Skin of body (tissue), 2 donors: ENCODE measurements around the gene MS4A13. TPM values are rescaled to one million over a fixed set of nuclear protein-coding genes. Genes with fewer than 3 reads are reported as not detected.
"Not testable (repeated sequence)": the region's sequence is repeated elsewhere in the genome, so short reads cannot be mapped to it uniquely, and the experiment has no call there.

Source experiments
- DNase-seq: peaks from one replicate; lab custom pipeline; 2025; lab: John Stamatoyannopoulos, UW
- total RNA-seq: library from RNA; depleted of rRNA; stranded (reverse); fragments of >200 nt; gene quantifications from one replicate; pipeline ENCODE4 v1.2.3, GENCODE V29; 2014

The MS4A13 gene, protein sequence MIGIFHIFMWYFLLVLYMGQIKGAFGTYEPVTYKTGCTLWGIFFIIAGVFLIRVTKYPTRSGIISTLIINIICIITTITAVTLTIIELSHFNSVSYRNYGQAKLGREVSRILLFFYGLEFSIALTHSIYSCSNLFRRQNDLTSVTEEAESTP
- not detected for total RNA-seq

DNA sequence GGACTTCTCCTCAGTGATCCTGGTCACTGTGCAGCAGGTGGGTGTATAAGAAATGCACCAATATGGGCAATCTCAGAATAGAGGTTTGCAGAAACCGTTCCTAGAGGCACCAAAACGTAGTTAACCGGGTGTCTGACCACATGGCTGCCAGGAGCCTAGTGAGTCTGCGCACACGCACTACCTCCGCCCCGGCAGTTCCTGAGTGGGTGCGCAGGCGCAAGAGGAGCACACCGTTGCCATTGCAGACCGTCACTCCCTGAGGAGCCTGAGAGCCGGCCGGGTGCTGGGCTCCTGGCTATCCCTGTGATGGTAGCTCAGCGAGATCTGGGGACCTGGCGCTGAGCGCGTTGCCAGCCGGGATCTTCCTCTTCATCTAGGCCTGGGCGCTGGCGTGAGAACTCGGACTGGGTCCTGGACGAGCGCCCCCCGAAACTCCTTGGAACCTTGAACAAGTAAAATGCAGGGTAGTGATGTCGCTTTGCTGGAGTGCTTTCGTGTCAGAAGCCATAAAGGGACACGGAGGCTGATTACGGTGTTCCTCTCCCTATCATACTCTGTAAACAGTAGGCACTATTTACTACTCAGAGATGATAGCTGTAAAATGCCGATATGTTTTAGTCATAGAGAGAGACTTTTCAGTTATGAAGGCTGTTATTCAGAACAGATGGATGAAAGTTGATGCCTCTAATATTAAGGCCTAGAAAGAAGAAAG lies at the start of gene MS4A13:
MS4A13 (plus strand) TSS at position 249 of the 712 bp plus-strand sequence. CDS start 2,692 bp downstream, outside the sequence.
- no peak for DNase-seq

DNA sequence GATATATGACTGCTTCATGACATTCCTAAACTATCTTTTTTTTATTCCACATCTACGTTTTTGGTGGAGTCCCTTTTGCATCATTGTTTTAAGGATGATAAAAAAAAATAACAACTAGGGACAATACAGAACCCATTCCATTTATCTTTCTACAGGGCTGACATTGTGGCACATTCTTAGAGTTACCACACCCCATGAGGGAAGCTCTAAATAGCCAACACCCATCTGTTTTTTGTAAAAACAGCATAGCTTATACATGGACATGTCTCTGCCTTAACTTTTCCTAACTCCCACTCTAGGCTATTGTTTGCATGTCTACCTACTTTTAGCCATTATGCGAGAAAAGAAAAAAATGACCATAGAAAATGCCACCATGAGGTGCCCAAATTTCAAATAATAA lies 46.4 kb upstream of the MS4A13 start:
- no peak for DNase-seq

DNA sequence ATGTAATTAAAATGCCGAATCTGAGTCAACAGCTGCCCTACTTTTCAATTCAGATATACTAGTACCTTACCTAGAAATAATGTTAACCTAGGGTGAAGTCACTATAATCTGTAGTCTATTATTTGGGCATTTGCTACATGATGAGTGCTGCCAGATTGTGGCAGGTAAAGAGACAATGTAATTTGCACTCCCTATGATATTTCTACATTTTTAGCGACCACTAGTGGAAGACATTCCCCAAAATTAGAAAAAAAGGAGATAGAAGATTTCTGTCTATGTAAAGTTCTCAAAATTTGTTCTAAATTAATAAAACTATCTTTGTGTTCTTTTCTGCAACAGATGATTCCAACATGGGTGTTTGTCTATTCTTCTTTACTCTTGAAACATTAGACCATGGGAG lies 45.5 kb upstream of the MS4A13 start:
- no peak for DNase-seq

DNA sequence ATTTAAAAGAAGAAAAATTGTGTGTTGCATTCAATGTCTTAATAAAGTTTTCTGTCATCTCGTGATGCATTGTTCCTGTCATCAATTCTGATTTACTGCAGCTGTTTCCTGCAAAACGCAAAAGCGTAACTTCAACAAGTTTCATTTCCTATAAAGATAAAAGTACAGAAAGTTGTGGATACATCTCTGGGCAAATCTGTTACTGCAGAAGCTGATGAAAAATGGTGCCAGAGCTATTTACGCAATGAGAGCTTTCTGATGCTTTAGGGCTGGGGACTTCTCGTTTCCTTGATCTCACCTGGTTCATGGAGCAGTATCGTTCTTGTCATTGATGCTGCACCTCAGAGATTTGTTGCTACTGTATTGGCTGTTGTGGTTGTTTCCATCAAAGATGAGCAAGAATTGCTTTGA lies 38.2 kb upstream of the MS4A13 start:
- DNase-seq = no peak

DNA sequence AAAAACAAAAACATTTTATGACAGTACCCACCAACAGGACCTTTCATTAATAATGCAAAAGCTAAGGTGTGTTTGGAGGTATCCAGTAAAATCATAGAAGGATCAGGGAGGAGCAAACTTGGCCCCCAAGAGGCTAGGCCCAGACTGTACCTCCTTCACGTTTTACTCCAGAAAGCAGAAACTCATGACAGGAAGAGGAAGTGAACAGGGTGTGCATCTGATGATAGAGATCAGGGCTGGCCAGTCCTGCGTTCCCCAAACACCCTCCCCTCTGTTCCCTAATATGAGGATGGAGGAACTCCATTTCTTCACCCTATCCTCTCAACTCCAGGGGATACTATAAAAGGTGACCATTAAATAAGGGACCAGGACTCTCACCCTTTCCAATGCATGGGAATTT lies 32.8 kb upstream of the MS4A13 start:
- DNase-seq = no peak

DNA sequence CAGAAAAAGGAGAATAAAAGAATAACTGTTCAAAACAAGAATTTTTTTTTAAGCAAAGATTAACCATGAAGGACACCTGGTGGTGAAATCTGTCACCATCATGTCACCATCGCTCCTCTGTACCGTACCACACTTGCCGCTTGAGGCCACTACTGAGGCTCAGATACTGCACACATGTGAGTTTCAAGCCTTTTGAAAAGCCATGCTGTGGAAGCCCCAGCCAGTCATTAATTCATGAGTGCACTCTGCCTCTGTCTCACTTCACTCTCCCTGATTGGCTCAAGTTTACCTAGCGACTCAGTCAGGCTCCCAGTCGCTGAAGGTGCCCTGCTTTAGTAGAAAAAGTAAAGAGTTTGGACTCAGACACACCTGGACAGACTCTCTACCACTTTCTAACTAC lies 29.2 kb upstream of the MS4A13 start:
- DNase-seq = no peak

DNA sequence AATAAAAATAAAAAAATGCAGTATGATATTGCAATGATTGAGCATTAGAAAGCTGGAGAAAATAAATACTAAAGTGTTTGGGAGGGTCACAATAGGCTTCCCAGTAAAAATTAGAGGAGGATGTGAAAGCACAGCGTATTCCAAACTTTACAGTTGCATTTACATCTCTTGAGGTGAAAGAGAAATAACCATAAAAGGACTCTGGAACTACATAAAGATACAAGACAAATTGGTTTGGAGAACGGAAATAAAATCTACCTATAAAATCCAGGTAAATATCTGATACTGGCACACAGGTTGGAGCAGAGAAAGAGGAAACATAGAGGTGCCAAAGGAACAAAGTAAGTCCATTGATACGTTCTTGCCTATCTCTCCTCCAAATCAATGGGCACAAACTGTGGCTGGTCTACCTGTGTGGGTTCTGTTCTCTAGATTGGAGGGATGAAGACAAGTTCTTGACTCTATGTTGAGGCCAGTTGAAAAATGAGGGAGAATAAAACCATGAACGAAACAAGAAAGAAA lies 22.6 kb upstream of the MS4A13 start, which contains the start of gene MS4A12:
MS4A12 (plus strand) TSS at position 291 of the 522 bp plus-strand sequence. CDS start 4,541 bp downstream, outside the sequence.
- no peak for DNase-seq

DNA sequence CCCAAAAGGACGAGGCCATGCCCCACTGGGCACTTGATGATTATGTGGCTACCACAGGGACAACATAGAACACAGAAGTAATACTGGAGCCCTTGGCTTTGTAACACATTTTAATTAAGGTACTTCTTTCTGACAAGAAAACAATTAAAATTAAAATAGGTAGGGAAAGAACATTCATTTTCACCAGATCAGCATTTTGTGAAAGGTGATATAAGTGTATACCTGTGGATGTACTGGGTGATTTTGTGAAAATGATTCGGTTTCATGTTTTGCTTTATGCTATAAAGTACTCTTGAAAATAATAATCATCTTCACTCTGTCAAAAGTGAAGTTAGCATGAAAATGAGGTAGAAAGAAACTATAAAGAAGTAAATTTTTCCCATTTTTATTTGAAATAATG lies 21.7 kb upstream of the MS4A13 start:
- DNase-seq = no peak

DNA sequence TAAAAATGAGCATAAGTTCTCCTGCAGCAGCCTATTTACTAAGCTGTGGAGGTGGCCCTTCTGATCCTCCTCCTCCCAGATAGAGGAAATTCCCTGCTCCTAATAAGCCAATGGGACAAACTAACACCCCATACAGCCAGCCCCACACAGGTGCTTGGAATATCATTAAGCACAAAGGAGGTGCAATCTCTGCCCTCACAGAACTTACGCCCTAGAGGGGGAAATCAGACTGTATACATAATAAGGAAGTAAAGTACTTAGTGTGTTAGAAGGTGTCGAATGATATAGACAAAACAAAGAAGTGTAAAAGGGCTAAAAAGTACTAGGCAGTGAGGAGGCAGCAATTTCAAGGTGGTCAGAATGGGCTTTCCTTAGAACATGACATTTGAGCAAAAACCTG lies 16.8 kb upstream of the MS4A13 start:
- DNase-seq = no peak

DNA sequence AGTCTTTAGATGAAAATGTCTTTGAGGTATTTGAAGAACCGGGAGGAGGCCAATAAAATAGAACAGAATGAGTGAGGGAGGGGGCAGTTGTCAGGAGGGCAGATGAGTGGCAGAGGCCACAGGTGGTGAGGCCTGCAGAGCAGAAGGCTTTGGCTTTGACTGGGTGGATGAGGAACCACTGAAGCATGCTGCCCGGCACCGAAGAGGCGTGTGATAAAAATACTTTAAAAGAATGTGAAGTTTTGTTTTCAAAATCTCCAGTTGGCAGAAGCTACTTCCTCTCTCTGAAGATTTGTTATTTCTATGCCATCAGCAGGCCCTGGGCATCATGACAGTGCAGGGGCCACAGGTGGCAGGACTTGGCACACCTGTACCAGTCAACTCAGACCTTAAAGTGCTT lies 16.3 kb upstream of the MS4A13 start:
- DNase-seq = no peak

DNA sequence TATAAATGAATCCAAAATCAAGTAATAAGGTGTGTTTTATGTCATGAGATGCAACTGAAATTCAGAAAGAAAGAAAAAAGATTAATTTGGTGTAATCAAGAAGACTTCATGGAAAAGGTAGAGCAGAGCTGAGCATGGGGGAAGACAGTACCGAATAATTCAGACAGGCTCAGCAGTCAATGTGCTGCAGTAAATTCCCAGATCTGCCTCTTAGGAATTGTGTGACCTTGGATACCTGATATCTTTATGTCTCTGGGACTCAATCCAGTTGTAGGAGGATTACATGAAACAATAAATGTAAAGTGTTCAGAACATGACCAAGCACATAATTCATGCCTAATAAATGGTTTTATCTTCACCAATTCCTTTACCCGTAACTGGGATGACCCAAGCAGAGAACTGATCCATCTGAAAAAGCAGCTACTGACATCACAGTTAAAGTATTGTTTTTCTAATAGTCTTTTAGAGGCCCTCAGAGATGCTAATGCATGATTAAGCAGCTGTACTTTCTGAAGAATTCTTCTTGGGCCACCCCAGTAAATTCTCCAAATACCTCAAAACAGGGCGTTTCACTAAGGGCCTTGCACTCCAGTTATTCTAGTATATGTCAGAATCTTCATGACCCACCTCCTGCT lies 14.8 kb upstream of the MS4A13 start:
- no peak for DNase-seq

DNA sequence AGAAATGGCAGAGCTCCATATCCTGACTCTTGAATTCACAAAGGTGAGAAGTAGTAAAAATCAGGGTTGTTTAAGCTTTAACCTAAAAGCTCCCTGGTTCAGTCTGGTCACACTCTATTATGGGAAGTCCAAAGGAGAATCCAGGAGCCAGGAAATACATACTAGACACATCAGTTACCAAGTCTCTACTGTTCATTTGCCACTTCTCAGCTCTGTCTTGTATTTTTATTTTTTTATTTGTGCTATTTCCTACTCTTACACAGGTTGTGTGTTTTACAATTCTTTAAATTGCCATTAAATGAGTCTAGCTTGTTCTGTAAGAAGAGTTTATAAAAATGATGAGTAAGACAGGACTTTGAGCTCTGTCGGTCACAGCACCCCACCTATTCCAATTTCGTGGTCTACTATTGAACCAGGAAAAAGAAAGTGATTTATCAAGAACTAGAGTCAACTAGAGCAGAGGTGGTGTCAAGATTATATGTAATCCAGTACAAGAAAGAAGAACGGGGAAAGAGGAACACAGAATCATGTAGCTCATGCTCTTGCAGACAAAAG lies 12.9 kb upstream of the MS4A13 start:
- DNase-seq = no peak

DNA sequence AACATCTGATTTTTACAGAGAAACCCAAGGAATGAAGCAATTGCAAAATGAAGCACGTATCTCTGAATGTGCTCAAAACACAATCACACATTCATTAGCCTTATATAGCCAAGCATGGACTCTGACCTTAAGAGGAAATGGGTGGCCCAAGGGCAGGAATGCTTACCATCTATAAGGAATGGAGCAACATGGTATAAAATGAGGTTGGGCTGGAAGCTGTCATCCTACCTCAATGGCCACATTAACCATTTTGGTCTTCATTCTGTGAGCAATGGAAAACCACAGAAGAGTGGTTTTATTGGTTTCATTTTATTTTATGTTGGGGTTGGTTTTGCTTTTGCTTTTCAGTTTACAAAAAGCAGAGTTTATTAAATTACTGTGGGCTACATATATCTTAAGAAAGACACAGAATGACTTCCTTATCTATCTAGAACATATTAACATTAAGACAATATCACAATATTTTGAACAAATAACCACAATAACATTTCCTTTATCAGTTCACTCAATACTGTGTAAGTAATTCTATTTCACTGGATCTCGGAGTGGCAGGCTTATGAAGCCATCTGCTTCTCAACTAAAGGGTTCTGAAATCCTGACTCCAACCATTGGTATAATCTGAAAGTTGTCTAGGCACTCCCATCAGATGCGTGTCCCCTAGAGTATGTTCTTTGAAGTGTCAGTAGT lies 10.8 kb upstream of the MS4A13 start:
- no peak for DNase-seq

DNA sequence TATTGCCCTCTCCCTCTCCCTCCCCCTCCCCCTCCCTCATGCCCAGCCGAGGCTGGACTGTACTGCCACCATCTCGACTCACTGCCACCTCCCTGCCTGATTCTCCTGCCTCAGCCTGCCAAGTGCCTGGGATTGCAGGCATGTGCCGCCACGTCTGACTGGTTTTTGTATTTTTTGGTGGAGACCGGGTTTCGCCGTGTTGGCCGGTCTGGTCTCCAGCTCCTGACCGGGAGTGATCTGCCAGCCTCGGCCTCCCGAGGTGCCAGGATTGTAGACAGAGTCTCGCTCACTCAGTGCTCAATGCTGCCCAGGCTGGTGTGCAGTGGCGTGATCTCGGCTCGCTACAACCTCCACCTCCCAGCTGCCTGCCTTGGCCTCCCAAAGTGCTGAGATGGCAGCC lies 5.6 kb upstream of the MS4A13 start:
- DNase-seq = not testable (repeated sequence)

DNA sequence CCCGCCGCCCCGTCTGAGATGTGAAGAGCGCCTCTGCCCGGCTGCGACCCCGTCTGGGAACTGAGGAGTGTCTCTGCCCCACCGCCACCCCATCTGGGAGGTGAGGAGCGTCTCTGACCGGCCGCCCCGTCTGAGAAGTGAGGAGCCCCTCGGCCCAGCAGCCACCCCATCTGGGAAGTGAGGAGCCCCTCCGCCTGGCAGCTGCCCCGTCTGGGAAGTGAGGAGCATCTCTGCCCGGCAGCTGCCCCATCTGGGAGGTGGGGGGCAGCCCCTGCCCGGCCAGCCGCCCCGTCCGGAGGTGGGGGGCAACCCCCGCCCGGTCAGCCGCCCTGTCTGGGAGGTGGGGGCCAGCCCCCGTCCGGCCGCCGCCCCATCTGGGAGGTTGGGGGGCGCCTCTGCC lies 5.0 kb upstream of the MS4A13 start:
- not testable (repeated sequence) for DNase-seq

DNA sequence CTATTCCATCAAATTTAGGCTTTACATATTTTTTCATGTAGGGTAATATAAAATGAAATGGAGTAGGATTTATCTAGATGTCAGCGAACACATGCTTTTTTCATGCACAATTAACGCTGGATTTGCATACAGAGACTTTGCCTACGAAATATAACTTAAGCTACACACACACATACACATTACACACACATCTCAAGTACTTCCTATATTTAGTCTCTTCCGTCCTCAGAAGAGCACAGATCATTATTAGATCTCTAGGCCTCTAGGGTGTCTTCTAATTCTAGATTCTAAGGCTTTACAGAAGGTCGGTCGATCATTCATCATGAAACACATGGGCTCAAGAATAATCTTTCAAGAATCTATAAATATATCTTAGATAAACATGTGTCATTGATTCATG lies 3.8 kb upstream of the MS4A13 start:
- DNase-seq = no peak

DNA sequence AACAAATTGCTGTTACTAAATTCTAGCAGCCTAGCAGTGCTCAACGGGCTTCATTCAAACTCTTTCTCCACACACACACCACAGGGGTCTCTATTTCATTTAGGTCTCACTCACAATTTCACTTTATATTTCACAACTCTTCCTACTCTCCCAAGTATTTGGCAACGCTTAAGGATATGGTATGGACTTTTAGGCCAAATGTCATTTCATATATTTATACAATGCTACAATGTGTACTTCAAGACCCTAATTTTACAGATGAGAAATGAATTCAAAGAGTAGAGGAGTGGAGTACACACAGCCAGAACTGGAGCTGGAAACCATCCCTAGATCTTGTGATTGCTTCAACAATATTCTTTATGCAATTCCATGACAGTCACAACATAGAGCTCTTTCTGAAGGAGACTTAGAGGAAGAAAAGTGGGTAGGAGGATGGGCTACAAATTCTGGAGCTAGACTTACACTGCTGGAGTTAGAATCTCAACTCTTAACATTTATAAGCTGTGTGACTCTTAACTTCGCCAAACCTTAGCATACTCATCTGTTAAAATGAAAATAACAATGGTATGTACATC lies 2.5 kb upstream of the MS4A13 start:
- no peak for DNase-seq

DNA sequence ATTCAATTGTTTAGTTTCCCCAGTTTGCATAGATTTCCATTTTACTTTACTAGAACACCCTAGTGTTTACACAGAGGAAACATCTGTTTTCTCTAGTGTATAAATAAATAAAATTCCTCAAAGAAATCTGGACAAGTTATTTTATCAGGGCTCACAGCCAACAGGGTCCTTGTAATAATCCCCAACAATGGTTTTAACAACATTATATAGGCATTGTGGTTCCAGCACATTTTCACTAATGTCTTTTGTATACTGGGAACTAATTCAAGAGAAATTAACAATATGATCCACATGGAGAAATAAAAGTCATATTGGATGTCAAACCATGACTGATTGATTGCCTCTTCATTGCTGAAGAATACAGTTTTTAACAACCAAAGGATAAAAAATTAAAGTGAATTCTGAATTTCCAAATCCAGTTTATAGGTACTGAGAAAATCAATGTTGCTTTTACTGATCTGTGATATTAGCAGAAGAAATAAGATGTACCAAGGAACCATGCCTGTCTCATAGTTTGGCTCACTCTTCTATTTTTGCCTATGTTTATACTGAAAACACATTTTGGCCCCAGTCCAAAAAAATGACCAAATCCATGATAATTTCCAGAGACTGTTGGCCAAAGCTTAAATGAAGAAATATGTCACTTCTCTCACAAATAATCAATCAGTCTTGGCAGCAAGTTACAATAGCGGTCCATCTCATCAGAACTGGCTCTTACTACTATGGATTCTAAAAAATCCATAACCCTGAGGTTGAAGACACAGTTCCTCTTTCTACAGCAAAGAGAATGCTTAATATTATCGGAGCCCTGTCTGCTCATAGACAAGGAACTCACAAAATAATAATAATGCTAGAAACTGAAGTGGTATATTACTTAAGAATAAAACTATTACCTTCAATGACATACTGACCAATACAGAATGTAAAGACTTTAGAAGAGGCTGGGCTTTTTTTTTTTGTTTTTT lies 1.4 kb upstream of the MS4A13 start:
- DNase-seq = peak; percentile 26

DNA sequence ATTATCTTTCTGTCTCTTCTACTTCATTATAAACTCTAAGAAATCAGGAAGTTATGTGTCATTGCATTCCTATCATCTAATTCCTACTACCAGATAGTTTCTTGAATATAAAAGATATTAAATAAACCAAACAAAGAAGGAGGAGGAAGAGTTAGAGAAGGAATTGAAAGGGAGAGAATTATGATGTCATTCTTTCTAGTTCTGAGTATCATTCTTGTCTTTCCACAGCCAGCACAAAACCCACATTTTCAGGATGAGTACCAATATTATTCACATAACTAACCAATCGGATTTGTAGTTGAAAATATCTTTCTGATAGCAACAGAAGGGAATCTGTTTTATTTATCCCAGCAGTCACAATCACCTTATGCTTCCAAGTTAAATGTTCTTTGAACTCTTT lies 13.3 kb downstream of the MS4A13 start:
- DNase-seq = no peak

DNA sequence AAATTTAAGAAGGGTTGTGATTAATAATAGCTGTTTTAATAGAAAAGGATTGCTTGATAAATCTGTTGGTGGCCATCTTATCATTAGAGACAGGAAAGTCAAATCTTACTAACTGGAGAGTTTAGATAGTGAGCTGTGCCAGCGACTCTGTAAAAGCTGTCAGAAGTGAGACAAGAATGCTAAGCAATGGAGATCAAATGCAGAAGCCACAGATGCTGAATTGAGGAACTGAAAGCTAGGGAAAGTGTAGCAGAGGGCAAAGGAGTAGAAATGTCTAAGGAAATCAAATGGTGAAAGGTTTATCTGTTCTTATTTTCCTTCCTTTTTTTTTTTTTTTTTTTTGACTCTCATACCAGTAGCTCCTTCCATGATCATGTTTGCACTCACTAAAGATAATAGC lies 13.7 kb downstream of the MS4A13 start:
- no peak for DNase-seq
